Measurements from ENCODE around the gene KIAA1755. TPM values are rescaled to one million over a fixed set of nuclear protein-coding genes. Genes with fewer than 3 reads are reported as not detected.

The KIAA1755 gene
- total RNA-seq, 1 donor from 2014 or later, result not detected

DNA sequence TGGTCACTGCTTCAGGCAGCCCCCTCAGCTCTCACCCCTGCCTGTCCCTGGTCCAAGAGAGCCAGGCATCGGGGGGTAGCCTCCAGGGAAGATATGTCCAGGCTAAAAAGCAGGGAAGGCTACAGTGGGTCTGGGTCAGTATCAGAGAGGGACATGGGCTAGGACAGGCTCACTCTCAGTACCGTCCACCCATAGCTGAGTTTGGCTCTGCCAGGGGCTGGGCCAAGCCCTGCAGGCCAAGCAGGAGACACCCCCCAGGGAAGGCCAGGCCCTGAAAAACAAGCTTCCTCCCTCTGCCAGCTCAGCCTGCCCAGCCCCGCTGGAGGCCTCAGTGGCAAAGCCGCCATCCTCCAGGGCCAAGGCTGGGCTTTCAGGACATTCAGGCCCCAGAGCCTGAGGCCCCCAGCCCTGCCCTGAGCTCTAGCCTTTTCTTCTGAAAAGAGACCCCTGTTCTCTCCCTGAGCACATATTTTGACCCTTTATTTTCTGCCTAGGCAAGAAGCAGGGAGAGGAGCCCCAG lies 66.9 kb downstream of the KIAA1755 start:
- Mint-ChIP-seq H3K27ac (no peak overlapping the region), H3K4me3 (no peak overlapping the region), H3K36me3 (ENCODE audit: low read depth) (no peaks in the 10 kb centered on the region), H3K9me3 (no peaks in the 10 kb centered on the region), H3K27me3 (peaks cover 8% of the 10 kb centered on the region), H3K4me1 (peaks cover 22% of the 10 kb centered on the region)
- ChIA-PET POLR2A (no interaction called here), CTCF (no interaction called here)
- DNase-seq (no peak), ATAC-seq (ENCODE audit: low read depth) (no peak)
- TF ChIP-seq, protein P1, sequence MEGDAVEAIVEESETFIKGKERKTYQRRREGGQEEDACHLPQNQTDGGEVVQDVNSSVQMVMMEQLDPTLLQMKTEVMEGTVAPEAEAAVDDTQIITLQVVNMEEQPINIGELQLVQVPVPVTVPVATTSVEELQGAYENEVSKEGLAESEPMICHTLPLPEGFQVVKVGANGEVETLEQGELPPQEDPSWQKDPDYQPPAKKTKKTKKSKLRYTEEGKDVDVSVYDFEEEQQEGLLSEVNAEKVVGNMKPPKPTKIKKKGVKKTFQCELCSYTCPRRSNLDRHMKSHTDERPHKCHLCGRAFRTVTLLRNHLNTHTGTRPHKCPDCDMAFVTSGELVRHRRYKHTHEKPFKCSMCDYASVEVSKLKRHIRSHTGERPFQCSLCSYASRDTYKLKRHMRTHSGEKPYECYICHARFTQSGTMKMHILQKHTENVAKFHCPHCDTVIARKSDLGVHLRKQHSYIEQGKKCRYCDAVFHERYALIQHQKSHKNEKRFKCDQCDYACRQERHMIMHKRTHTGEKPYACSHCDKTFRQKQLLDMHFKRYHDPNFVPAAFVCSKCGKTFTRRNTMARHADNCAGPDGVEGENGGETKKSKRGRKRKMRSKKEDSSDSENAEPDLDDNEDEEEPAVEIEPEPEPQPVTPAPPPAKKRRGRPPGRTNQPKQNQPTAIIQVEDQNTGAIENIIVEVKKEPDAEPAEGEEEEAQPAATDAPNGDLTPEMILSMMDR (IDR thresholded peaks at IDR 0.05), result no peak
- intact Hi-C loops (cut with micrococcal nuclease), result no loop called here

DNA sequence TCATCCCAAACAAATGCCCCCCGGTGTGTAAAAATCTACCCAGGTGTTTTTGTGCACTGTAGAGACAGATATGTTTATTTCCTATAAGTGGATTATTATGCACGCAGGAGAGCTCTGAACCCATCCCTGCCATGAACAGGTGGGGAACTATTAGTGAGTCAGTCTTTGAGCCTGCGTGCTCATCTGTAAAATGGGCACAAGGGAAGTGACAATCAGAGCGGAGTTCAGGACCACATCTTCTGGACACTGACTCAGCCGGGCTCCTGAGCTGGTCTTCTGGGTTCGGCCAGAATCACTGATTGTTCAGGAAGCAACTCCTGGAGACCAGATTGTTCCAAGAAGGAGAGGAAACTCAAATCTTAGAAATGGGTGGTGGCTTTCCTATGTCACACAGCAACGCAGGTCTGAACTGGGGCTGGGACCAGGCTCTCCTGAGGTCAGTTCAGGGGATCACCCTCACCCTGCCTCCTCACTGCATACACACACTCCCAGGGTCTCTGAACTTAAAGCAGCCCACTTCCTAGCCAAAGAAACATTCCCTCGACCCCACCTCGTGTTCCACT lies 68.1 kb downstream of the KIAA1755 start:
- Mint-ChIP-seq H3K36me3 (ENCODE audit: low read depth) (no peaks in the 10 kb centered on the region), H3K4me3 (no peak overlapping the region), H3K4me1 (peaks cover 16% of the 10 kb centered on the region), H3K27ac (no peak overlapping the region), H3K9me3 (no peaks in the 10 kb centered on the region), H3K27me3 (peaks cover 8% of the 10 kb centered on the region)
- ATAC-seq (ENCODE audit: low read depth) (no peak), DNase-seq (no peak)
- TF ChIP-seq, protein P1 (IDR thresholded peaks at IDR 0.05), result no peak
- POLR2A ChIA-PET, result no interaction called here
- CTCF ChIA-PET, result interaction anchor here (0.6 to 0.9 kb wide), 2 partner anchors 29 to 135 kb away, joined by 3 to 4 read pairs; no protein-coding TSS in a partner anchor
- intact Hi-C loops (cut with micrococcal nuclease), result no loop called here

DNA sequence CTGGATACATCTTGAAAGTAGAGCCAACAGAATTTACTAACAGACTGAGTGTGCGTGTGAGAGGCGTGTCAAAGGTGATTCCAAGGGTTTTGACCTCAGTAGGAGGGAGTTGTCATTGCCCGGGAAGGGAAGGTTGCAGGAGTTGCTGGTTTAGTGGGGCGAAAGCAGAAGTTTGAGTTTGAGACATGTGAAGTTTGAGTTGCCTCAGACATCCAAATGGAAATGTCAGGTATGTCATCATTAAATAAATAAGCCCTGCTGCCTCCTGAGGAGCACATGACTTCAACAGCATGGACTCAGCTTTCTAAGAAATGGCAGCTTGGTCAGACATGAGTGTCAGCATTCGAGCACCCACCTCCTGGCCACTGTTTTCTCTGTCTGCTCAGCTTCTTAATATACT lies 68.9 kb downstream of the KIAA1755 start:
- TF ChIP-seq, protein P1 (IDR thresholded peaks at IDR 0.05), result no peak
- H3K36me3 Mint-ChIP-seq (ENCODE audit: low read depth), result no peaks in the 10 kb centered on the region
- ATAC-seq (ENCODE audit: low read depth), result no peak
- H3K27ac Mint-ChIP-seq, result no peak overlapping the region
- no peak for DNase-seq
- CTCF ChIA-PET, result interaction anchor here (0.9 kb wide), 1 partner anchor 134 kb away, joined by 4 read pairs; no protein-coding TSS in a partner anchor
- H3K27me3 Mint-ChIP-seq, result peaks cover 8% of the 10 kb centered on the region
- peaks cover 8% of the 10 kb centered on the region for H3K4me1 Mint-ChIP-seq
- H3K9me3 Mint-ChIP-seq, result no peaks in the 10 kb centered on the region
- intact Hi-C loops (cut with micrococcal nuclease), result no loop called here
- POLR2A ChIA-PET, result no interaction called here
- H3K4me3 Mint-ChIP-seq, result no peak overlapping the region

DNA sequence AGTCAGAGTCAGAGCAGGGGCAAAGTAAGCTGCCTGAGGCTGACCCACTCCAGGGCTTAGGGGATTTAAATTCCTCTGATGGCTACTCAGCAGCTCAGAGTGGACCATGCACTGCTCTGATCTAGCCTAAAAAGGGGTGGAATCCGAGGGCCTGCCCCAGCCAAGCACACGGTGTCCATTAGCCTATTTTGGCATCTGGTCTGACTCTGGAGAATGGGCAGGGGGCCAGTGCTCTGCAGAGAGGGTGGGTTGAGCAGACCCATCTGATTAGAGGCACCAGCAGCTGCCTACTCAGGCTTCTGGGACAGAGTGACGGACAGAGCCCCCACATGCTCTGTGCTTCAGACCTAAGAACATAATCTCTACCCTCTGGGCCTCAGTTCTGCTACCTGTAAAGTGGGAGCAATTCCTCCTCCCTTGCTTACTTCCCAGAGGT lies 69.6 kb downstream of the KIAA1755 start:
- ATAC-seq (ENCODE audit: low read depth) (no peak), DNase-seq (no peak)
- TF ChIP-seq, protein P1 (IDR thresholded peaks at IDR 0.05), result no peak
- H3K27me3 Mint-ChIP-seq, result peaks cover 8% of the 10 kb centered on the region
- intact Hi-C loops (cut with micrococcal nuclease), result no loop called here
- ChIA-PET CTCF (no interaction called here), POLR2A (no interaction called here)
- H3K4me1 Mint-ChIP-seq, result peaks cover 2% of the 10 kb centered on the region
- H3K4me3 Mint-ChIP-seq, result no peak overlapping the region
- no peaks in the 10 kb centered on the region for H3K9me3 Mint-ChIP-seq
- no peaks in the 10 kb centered on the region for H3K36me3 Mint-ChIP-seq (ENCODE audit: low read depth)
- H3K27ac Mint-ChIP-seq, result no peak overlapping the region

DNA sequence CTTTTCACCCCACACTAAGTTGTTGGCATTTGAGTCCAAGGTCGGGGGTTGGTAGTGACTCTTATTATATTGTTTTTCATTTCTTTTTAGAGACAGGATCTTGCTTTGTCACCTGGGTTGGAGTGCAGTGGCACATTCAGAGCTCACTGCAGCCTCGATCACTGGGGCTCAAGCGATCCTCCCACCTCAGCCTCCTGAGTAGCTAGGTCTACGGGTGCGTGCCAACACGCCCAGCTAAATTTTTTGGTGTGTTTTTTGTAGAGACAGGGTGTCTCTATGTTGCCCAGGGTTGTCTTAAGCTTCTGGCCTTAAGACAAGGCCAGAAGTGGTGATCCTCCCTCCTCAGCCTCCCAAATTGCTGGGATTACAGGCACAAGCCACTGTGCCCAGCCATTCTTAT lies 70.4 kb downstream of the KIAA1755 start:
- ATAC-seq (ENCODE audit: low read depth), result no peak
- no peak for DNase-seq
- Mint-ChIP-seq H3K4me3 (no peak overlapping the region), H3K27me3 (peaks cover 3% of the 10 kb centered on the region), H3K9me3 (no peaks in the 10 kb centered on the region), H3K36me3 (ENCODE audit: low read depth) (no peaks in the 10 kb centered on the region), H3K27ac (no peak overlapping the region), H3K4me1 (no peaks in the 10 kb centered on the region)
- ChIA-PET POLR2A (no interaction called here), CTCF (no interaction called here)
- intact Hi-C loops (cut with micrococcal nuclease), result no loop called here
- TF ChIP-seq, protein P1 (IDR thresholded peaks at IDR 0.05), result no peak

Data from activated B cell treated with CpG ODN at 0.5 μM for 24 hours (primary cell).